ENCODE measurements around the gene S100A13.

Gene S100A13

GRCh38 chr1:153570874-153571273 is 56.4 kb downstream of the S100A13 start:
- Histone ChIP-seq H3K36me3 (ENCODE audit: low read depth) (no peaks in the 10 kb centered on the region), H3K4me1 (ENCODE audit: insufficient read depth, poor library complexity, severe bottlenecking) (peaks cover 38% of the 10 kb centered on the region), H3K27ac (ENCODE audit: poor library complexity, severe bottlenecking) (no peak overlapping the region), H3K4me3 (ENCODE audit: severe bottlenecking) (no peak overlapping the region), H3K27me3 (ENCODE audit: insufficient read depth, poor library complexity, severe bottlenecking) (no peaks in the 10 kb centered on the region), H3K9me3 (ENCODE audit: severe bottlenecking) (no peaks in the 10 kb centered on the region)
- ATAC-seq (ENCODE audit: low read depth) (no peak), DNase-seq (ENCODE audit: low spot score) (no peak)
- TF ChIP-seq, protein P1, sequence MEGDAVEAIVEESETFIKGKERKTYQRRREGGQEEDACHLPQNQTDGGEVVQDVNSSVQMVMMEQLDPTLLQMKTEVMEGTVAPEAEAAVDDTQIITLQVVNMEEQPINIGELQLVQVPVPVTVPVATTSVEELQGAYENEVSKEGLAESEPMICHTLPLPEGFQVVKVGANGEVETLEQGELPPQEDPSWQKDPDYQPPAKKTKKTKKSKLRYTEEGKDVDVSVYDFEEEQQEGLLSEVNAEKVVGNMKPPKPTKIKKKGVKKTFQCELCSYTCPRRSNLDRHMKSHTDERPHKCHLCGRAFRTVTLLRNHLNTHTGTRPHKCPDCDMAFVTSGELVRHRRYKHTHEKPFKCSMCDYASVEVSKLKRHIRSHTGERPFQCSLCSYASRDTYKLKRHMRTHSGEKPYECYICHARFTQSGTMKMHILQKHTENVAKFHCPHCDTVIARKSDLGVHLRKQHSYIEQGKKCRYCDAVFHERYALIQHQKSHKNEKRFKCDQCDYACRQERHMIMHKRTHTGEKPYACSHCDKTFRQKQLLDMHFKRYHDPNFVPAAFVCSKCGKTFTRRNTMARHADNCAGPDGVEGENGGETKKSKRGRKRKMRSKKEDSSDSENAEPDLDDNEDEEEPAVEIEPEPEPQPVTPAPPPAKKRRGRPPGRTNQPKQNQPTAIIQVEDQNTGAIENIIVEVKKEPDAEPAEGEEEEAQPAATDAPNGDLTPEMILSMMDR (IDR thresholded peaks at IDR 0.05; ENCODE audit: poor library complexity, severe bottlenecking) = no peak

- Histone ChIP-seq H3K9me3 (ENCODE audit: severe bottlenecking) (no peaks in the 10 kb centered on the region), H3K36me3 (ENCODE audit: low read depth) (peaks cover 8% of the 10 kb centered on the region), H3K27me3 (ENCODE audit: insufficient read depth, poor library complexity, severe bottlenecking) (no peaks in the 10 kb centered on the region), H3K4me3 (ENCODE audit: severe bottlenecking) (no peak overlapping the region), H3K4me1 (ENCODE audit: insufficient read depth, poor library complexity, severe bottlenecking) (peaks cover 40% of the 10 kb centered on the region), H3K27ac (ENCODE audit: poor library complexity, severe bottlenecking) (peak overlapping the region; percentile 100)
- TF ChIP-seq, protein P1 (IDR thresholded peaks at IDR 0.05; ENCODE audit: poor library complexity, severe bottlenecking) = no peak
- no peak for ATAC-seq (ENCODE audit: low read depth)
- no peak for DNase-seq (ENCODE audit: low spot score)
These were observed 57.8 kb downstream of the S100A13 start for GRCh38 chr1:153569465-153569864.

Measured in RWPE2 (cell line).